Fibroblast of skin of right biceps (primary cell): ENCODE measurements around the gene MMS19.
A peak's percentile ranks its signal among the peaks of the same experiment; 100 is the strongest.
"Not testable (repeated sequence)": the region's sequence is repeated elsewhere in the genome, so short reads cannot be mapped to it uniquely, and the experiment has no call there.

Source experiments
- DNase-seq: peaks from one replicate; pipeline ENCODE4 v3.0.0-alpha.2; 2013

MMS19 gene

DNA sequence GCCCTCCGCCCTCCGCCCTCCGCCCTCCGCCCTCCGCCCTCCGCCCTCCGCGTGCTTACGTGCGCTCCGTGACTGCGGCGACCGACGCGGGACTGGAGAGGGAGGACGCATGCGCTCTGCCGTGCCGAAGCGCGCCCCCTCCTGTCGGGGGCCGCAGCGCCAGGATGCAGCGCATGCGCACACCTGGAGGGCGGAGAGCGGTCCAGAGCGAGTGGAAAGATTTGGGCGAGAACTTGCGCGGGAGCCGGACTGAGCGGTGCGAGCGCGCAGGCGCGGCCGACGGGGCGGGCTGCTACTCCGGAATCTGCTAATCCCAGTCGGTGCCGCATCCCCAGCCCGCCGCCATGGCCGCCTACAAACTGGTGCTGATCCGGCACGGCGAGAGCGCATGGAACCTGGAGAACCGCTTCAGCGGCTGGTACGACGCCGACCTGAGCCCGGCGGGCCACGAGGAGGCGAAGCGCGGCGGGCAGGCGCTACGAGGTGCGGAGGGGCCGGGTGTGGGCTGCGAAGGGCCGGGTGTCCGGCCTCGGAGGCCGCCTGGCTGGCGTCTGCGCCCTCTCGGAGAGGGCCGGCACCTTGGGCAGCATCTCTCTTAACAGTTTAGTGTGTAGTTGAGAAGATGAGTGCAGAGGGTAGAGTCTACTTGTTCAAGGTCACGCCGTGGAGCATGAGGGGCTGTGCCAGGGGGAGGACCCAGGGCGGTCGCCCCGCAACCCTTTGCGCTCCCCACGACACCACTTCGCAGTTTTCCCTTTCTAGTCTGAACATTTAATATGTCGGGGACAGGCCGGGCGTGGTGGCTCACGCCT is 72.1 kb downstream of the MMS19 start, which contains the start of gene PGAM1:
PGAM1 (plus strand) TSS at position 228 of the 812 bp plus-strand sequence; CDS start at position 345, 117 bp downstream.
- DNase-seq = peak; percentile 96

GRCh38 chr10:97423757-97424098 is 74.5 kb downstream of the MMS19 start:
- DNase-seq = not testable (repeated sequence)

DNA sequence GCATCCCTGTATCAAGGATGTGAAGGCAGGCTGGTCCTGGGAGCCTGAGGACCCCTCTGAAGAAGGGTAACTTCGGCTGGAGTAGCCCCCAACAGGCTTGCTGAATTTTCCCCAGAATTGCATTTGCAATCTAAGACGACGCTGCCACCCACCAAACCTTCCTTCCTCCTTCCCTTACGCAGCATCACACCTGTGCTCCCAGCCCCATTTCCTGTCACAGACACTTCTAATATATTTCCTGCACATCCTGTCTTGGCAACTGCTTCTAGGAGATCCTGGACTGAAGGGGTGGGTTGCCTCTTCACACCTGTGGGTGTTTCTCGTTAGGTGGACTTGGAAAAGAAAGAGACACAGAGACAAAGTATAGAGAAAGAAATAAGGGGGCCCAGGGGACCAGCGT is 81.7 kb downstream of the MMS19 start:
- no peak for DNase-seq

- DNase-seq = no peak
Observed at GRCh38 chr10:97412891-97413304, 85.3 kb downstream of the MMS19 start.

DNA sequence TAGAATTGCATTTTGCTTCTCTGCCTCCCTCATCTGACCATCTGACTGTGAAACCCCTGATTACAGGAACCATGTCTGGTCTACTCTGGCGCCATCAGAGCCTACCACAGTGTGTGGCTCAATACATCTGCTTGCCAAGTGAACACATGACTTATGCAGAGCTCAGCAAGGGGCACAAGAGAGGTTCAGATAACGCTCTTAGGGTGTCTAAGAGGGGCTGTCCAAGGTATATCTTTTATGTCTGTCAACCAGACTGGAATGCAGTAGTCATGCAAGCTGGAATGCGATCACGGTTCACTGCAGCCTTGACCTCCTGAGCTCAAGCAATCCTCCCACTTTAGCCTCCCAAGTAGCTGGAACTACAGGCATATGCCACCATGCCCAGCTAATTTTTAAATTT is 86.8 kb downstream of the MMS19 start:
- DNase-seq = peak; percentile 41

DNA sequence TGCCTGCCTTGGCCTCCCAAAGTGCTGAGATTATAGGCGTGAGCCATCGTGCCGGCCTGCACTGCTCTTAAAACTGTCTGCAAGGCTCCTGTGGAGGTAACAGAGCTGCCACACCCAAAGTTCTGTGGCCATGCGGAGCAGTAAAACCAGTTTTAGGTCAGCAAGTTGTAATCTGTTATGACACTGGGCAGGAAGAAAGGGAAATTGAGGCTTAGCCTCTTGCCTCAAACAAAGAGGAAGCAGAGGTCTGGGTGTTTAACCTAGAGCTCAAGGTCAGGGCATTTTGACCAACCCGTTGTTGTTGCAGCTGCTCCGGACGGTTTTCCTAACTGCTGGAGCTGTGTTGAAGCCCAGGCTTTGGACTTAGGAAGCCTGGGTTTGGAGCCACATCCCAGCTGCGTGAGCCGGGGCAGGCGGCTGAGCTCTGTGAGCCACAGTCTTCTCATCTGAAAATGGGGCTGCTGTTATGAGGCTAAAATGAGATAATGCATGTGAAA is 89.7 kb downstream of the MMS19 start:
- DNase-seq = no peak
